A549 (cell line): ENCODE measurements around the gene NAV2. TPM values are rescaled to one million over a fixed set of nuclear protein-coding genes. Genes with fewer than 3 reads are reported as not detected.

ENCODE experiments used
- ATAC-seq, 2 experiments: fragments of 200-7000 bp in 1 of 2; fragments of >200 bp in 1 of 2; cut with Nextera tagmentation in 1 of 2; cut with Tn5 transposase in 1 of 2; 3 replicates each; pipeline versions ENCODE4 v1.8.0 to v1.9.1; 2018 to 2020; ENCODE audit warnings: mild to moderate bottlenecking in 1 of 2, moderate library complexity in 1 of 2
- CTCF ChIA-PET: fragments of 300-600 bp; sonication (Branson Sonifier 250); formaldehyde crosslinking; extraction: SDS; loops from one replicate; lab custom pipeline; 2021; ENCODE audit warnings: antibody characterized with exemption, inconsistent platforms; lab: Yijun Ruan, JAX
- POLR2A ChIA-PET: fragments of 350-600 bp; formaldehyde crosslinking; extraction: SDS; loops from one replicate; lab custom pipeline; 2021; ENCODE audit warnings: antibody characterized with exemption, inconsistent platforms; lab: Yijun Ruan, JAX
- DNase-seq, 2 experiments: peaks; one replicate each; pipeline versions ENCODE4 v3.0.0 to v3.0.0-alpha.2; 2011 to 2016; ENCODE audit warnings: low read depth in 1 of 2, low spot score in 1 of 2
- FAIRE-seq: peaks from 2 replicates; lab custom pipeline; 2011; peaks lifted over from hg19 to GRCh38; lab: Jason Lieb, UNC
- H3K27ac ChIP-seq, 2 experiments: fragments of >200 bp; sonication (Bioruptor Twin); formaldehyde crosslinking; 3 replicates each; pipeline ENCODE4 v1.5.1; 2016 to 2017
- H3K4me1 ChIP-seq: fragments of >200 bp; sonication (Bioruptor Twin); formaldehyde crosslinking; 3 replicates; pipeline ENCODE4 v1.6.1; 2016
- H3K4me2 ChIP-seq: fragments of >200 bp; sonication (Bioruptor Twin); formaldehyde crosslinking; 3 replicates; pipeline ENCODE4 v1.6.1; 2016
- H3K4me3 ChIP-seq: fragments of >200 bp; sonication (Bioruptor Twin); formaldehyde crosslinking; 3 replicates; pipeline ENCODE4 v1.5.1; 2016
- H3K9me3 ChIP-seq: fragments of >200 bp; sonication (Bioruptor Twin); formaldehyde crosslinking; 3 replicates; pipeline ENCODE4 v1.6.1; 2016
- ATOH8 ChIP-seq: fragments of 250-450 bp; sonication (Bioruptor Pico); IDR thresholded peaks from 2 replicates; pipeline ENCODE4 v1.5.0; 2020; ENCODE audit warnings: low read depth, mild to moderate bottlenecking, moderate library complexity
- BCL3 ChIP-seq: fragments of >200 bp; sonication (Bioruptor Twin); formaldehyde crosslinking; IDR thresholded peaks from 3 replicates; pipeline ENCODE4 v1.6.1; 2016
- BHLHE40 ChIP-seq: IDR thresholded peaks from 2 replicates; pipeline ENCODE4 v1.6.1; 2012; ENCODE audit warnings: low read depth, low read length, inconsistent platforms
- CBX2 ChIP-seq: fragments of 200-600 bp; sonication (generic); IDR thresholded peaks from 2 replicates; pipeline ENCODE4 v1.6.1; 2016; ENCODE audit warnings: low read depth, mild to moderate bottlenecking, borderline replicate concordance
- CBX8 ChIP-seq: fragments of 200-600 bp; sonication (generic); IDR thresholded peaks from 2 replicates; pipeline ENCODE4 v1.6.1; 2016
- CEBPB ChIP-seq, 2 experiments: fragments of >200 bp in 1 of 2; sonication (Bioruptor Twin) in 1 of 2; formaldehyde crosslinking in 1 of 2; IDR thresholded peaks; 2 replicates each; pipeline ENCODE4 v1.6.1; 2012 to 2016
- CHD2 ChIP-seq: fragments of 150-350 bp; IDR thresholded peaks from 2 replicates; pipeline ENCODE4 v1.6.1; 2014; ENCODE audit warnings: low read length; ENCODE audit not compliant: partially characterized antibody
- CTCF ChIP-seq: fragments of >200 bp; sonication (Bioruptor Twin); formaldehyde crosslinking; IDR thresholded peaks from 3 replicates; pipeline ENCODE4 v1.5.1; 2016
- E2F6 ChIP-seq: IDR thresholded peaks from 2 replicates; pipeline ENCODE4 v1.6.1; 2012; ENCODE audit warnings: low read depth, borderline replicate concordance
- EHF ChIP-seq: fragments of 250-450 bp; sonication (Bioruptor Pico); IDR thresholded peaks from 2 replicates; pipeline ENCODE4 v1.5.0; 2020; ENCODE audit warnings: mild to moderate bottlenecking
- HDAC2 ChIP-seq: fragments of 200-600 bp; sonication (generic); IDR thresholded peaks from 2 replicates; pipeline ENCODE4 v1.6.1; 2016
- HEYL ChIP-seq: fragments of 250-450 bp; sonication (Bioruptor Pico); IDR thresholded peaks from 2 replicates; pipeline ENCODE4 v1.8.0; 2021; ENCODE audit warnings: mild to moderate bottlenecking, moderate library complexity
- HOXB13 ChIP-seq: fragments of 250-450 bp; sonication (Bioruptor Pico); IDR thresholded peaks from 2 replicates; pipeline ENCODE4 v1.5.0; 2020; ENCODE audit warnings: low read depth, mild to moderate bottlenecking, moderate library complexity
- HOXB5 ChIP-seq: fragments of 250-450 bp; sonication (Bioruptor Pico); IDR thresholded peaks from 2 replicates; pipeline ENCODE4 v1.5.0; 2020; ENCODE audit warnings: mild to moderate bottlenecking, moderate library complexity
- JUN ChIP-seq, 2 experiments: fragments of >200 bp; sonication (Bioruptor Twin); formaldehyde crosslinking; IDR thresholded peaks; 2 replicates in 1 of 2; 3 replicates in 1 of 2; pipeline ENCODE4 v1.6.1; 2016 to 2017
- KDM5A ChIP-seq: fragments of 200-600 bp; sonication (generic); IDR thresholded peaks from 2 replicates; pipeline ENCODE4 v1.6.1; 2016; ENCODE audit warnings: antibody characterized with exemption, mild to moderate bottlenecking
- MAFK ChIP-seq: fragments of 450-650 bp; IDR thresholded peaks from 2 replicates; pipeline ENCODE4 v1.6.1; 2014; ENCODE audit not compliant: partially characterized antibody
- MAX ChIP-seq: IDR thresholded peaks from 2 replicates; pipeline ENCODE4 v1.6.1; 2012
- MAZ ChIP-seq: fragments of 150-350 bp; IDR thresholded peaks from 2 replicates; pipeline ENCODE4 v1.6.1; 2014; ENCODE audit warnings: antibody characterized with exemption, low read depth, low read length, borderline replicate concordance
- MYC ChIP-seq: IDR thresholded peaks from 2 replicates; pipeline ENCODE4 v1.6.1; 2012; ENCODE audit warnings: mild to moderate bottlenecking, inconsistent platforms, low read length, improper control_type of control experiment, borderline replicate concordance
- NPAS2 ChIP-seq: fragments of 250-450 bp; sonication (Bioruptor Pico); IDR thresholded peaks from 2 replicates; pipeline ENCODE4 v1.8.0; 2022; ENCODE audit warnings: mild to moderate bottlenecking, moderate library complexity, borderline replicate concordance
- RAD21 ChIP-seq, 2 experiments: fragments of >200 bp in 1 of 2; sonication (Bioruptor Twin) in 1 of 2; formaldehyde crosslinking in 1 of 2; IDR thresholded peaks in 1 of 2; conservative IDR thresholded peaks in 1 of 2; 2 replicates in 1 of 2; 3 replicates in 1 of 2; pipeline ENCODE4 v1.6.1; 2012 to 2018; ENCODE audit warnings: inconsistent platforms in 1 of 2
- RFX5 ChIP-seq: fragments of 450-650 bp; IDR thresholded peaks from 2 replicates; pipeline ENCODE4 v1.7.1; 2014; ENCODE audit warnings: antibody characterized with exemption, mild to moderate bottlenecking, moderate library complexity
- RNF2 ChIP-seq: fragments of 200-600 bp; sonication (generic); IDR thresholded peaks from 2 replicates; pipeline ENCODE4 v1.6.1; 2016; ENCODE audit warnings: low read depth, mild to moderate bottlenecking, antibody characterized with exemption, moderate library complexity, borderline replicate concordance
- SMC3 ChIP-seq: fragments of >200 bp; sonication (Bioruptor Twin); formaldehyde crosslinking; IDR thresholded peaks from 3 replicates; pipeline ENCODE4 v1.6.1; 2018; ENCODE audit warnings: inconsistent platforms
- SREBF2 ChIP-seq: fragments of 450-650 bp; IDR thresholded peaks from 2 replicates; pipeline ENCODE4 v1.6.1; 2014; ENCODE audit warnings: mild to moderate bottlenecking, moderate library complexity
- TFCP2L1 ChIP-seq: fragments of 250-450 bp; sonication (Bioruptor Pico); IDR thresholded peaks from 2 replicates; pipeline ENCODE4 v1.5.0; 2021; ENCODE audit warnings: mild to moderate bottlenecking
- TP53 ChIP-seq: fragments of 250-450 bp; sonication (Bioruptor Pico); IDR thresholded peaks from 2 replicates; pipeline ENCODE4 v1.5.0; 2021; ENCODE audit warnings: mild to moderate bottlenecking, moderate library complexity
- USF2 ChIP-seq: fragments of 450-650 bp; IDR thresholded peaks from 2 replicates; pipeline ENCODE4 v1.6.1; 2014; ENCODE audit warnings: antibody characterized with exemption
- ZFP36 ChIP-seq: fragments of 450-650 bp; IDR thresholded peaks from 2 replicates; pipeline ENCODE4 v1.6.1; 2014; ENCODE audit warnings: borderline replicate concordance; ENCODE audit not compliant: partially characterized antibody
- WGBS: methylation state at CpG from one replicate; pipeline ENCODE4 v1.1.6; 2017; ENCODE audit errors: missing lambda C conversion rate; 5-methylcytosine and 5-hydroxymethylcytosine counted together
- polyA plus RNA-seq, 4 experiments: library from polyadenylated mRNA; depleted of rRNA in 3 of 4; stranded (reverse); fragments of >200 nt; fragmentation: RNase III in 1 of 4; extraction: RNeasy Plus Mini Kit Qiagen cat#74134 plus additional on column Dnase treatment in 1 of 4; gene quantifications; 2 replicates in 3 of 4; 3 replicates in 1 of 4; pipeline ENCODE4 v1.2.3, GENCODE V29; 2011 to 2017

Gene NAV2
- polyA plus RNA-seq, 2 of the 4 experiments (the other 2 are of a cell fraction) = 4.9 to 19.8 TPM

GRCh38 chr11:19812710-19813109 is 100.1 kb downstream of the NAV2 start:
- H3K27ac ChIP-seq = no peak overlapping the region
- H3K4me3 ChIP-seq = no peak overlapping the region
- 92% methylated on average over 4 of the region's 4 CpGs for WGBS
- POLR2A ChIA-PET = no interaction called here
- DNase-seq (no peak), ATAC-seq (no peak), FAIRE-seq (no peak)
- no peak for TF ChIP-seq SMC3
- no peak for TF ChIP-seq JUN (IDR thresholded peaks at IDR 0.05)
- no peak for TF ChIP-seq CBX8
- no peak for TF ChIP-seq TFCP2L1 (CRISPR knock-in tag)
- TF ChIP-seq SREBF2 = no peak
- no peak for TF ChIP-seq HDAC2
- no peak for TF ChIP-seq KDM5A
- no peak for TF ChIP-seq CBX2
- TF ChIP-seq MYC = no peak
- no peak for TF ChIP-seq CTCF
- TF ChIP-seq RNF2 = no peak
- TF ChIP-seq NPAS2 (CRISPR knock-in tag) = no peak
- TF ChIP-seq HEYL (CRISPR knock-in tag) = no peak
- no peak for TF ChIP-seq ZFP36
- TF ChIP-seq CHD2 = no peak
- TF ChIP-seq EHF (CRISPR knock-in tag) = no peak
- TF ChIP-seq HOXB13 (CRISPR knock-in tag) = no peak
- H3K4me2 ChIP-seq = no peak overlapping the region
- CTCF ChIA-PET = interaction anchor here (2.1 kb wide), 1 partner anchor 10 kb away, joined by 9 read pairs; no protein-coding TSS in a partner anchor
- no peaks in the 10 kb centered on the region for H3K4me1 ChIP-seq
- no peaks in the 10 kb centered on the region for H3K9me3 ChIP-seq

- ChIA-PET CTCF (interaction anchor here (2.1 kb wide), 1 partner anchor 10 kb away, joined by 9 read pairs; no protein-coding TSS in a partner anchor), POLR2A (no interaction called here)
- no peak for FAIRE-seq
- no peak for ATAC-seq
- Histone ChIP-seq H3K9me3 (no peaks in the 10 kb centered on the region), H3K4me3 (no peak overlapping the region), H3K27ac (no peak overlapping the region), H3K4me2 (no peak overlapping the region), H3K4me1 (no peaks in the 10 kb centered on the region)
- DNase-seq = no peak
- 68% methylated on average over 13 of the region's 13 CpGs for WGBS
- no peak for TF ChIP-seq EHF (CRISPR knock-in tag)
- no peak for TF ChIP-seq BCL3
- TF ChIP-seq CHD2 = no peak
- TF ChIP-seq BHLHE40 = no peak
- no peak for TF ChIP-seq TP53 (CRISPR knock-in tag)
- no peak for TF ChIP-seq MAZ
- TF ChIP-seq USF2 = no peak
- no peak for TF ChIP-seq SMC3
- TF ChIP-seq RFX5 = no peak
- no peak for TF ChIP-seq MYC
- TF ChIP-seq MAFK = no peak
- no peak for TF ChIP-seq RAD21 (conservative IDR thresholded peaks at IDR 0.05 in 1 of 2, IDR thresholded peaks at IDR 0.05 in 1 of 2)
- TF ChIP-seq CBX2 = no peak
- no peak for TF ChIP-seq HOXB5 (CRISPR knock-in tag)
- no peak for TF ChIP-seq CEBPB (IDR thresholded peaks at IDR 0.05)
- no peak for TF ChIP-seq E2F6
- no peak for TF ChIP-seq ATOH8
- TF ChIP-seq MAX = no peak
These were observed 100.7 kb downstream of the NAV2 start for GRCh38 chr11:19813158-19813879.
